CD14-positive monocyte (primary cell): Measurements from ENCODE around the gene TUT1. TPM values are rescaled to one million over a fixed set of nuclear protein-coding genes. Genes with fewer than 3 reads are reported as not detected.

Source experiments
- DNase-seq, 3 donors: peaks; one replicate each; pipeline ENCODE4 v3.0.0-alpha.2; 2011 to 2022
- H2AFZ ChIP-seq: 2 replicates; pipeline ENCODE4 v1.6.0; 2012; ENCODE audit warnings: mild to moderate bottlenecking, low read depth, low read length, inconsistent platforms; ENCODE audit not compliant: insufficient read depth, poor library complexity, severe bottlenecking
- H3K27ac ChIP-seq, 2 donors: 1 replicate in 1 of 2; 2 replicates in 1 of 2; pipeline ENCODE4 v1.5.1; 2012 to 2013; ENCODE audit warnings: low read length in 2 of 2, control low read depth in 1 of 2, inconsistent platforms in 1 of 2, low read depth in 1 of 2, mild to moderate bottlenecking in 1 of 2
- H3K27me3 ChIP-seq, 2 donors: one replicate each; pipeline versions ENCODE4 v1.6.0 to v1.6.1; 2011 to 2013; ENCODE audit warnings: low read length in 2 of 2; ENCODE audit not compliant: control insufficient read depth in 2 of 2, insufficient read depth in 2 of 2
- H3K36me3 ChIP-seq, 2 donors: replicated peaks in 1 of 2; 1 replicate in 1 of 2; 2 replicates in 1 of 2; pipeline versions ENCODE4 v1.5.1 to v1.6.1; 2012 to 2013; ENCODE audit warnings: low read length in 2 of 2, control low read depth in 1 of 2, inconsistent platforms in 1 of 2, mild to moderate bottlenecking in 1 of 2; ENCODE audit not compliant: insufficient read depth in 2 of 2, control insufficient read depth in 1 of 2
- H3K4me1 ChIP-seq, 2 donors: 1 replicate in 1 of 2; 2 replicates in 1 of 2; pipeline versions ENCODE4 v1.5.1 to v1.6.1; 2012 to 2013; ENCODE audit warnings: low read length in 2 of 2, control low read depth in 1 of 2, inconsistent platforms in 1 of 2, mild to moderate bottlenecking in 1 of 2, moderate library complexity in 1 of 2; ENCODE audit not compliant: insufficient read depth in 2 of 2, control insufficient read depth in 1 of 2
- H3K4me2 ChIP-seq: replicated peaks from 2 replicates; pipeline ENCODE3; 2012; ENCODE audit warnings: low read length, moderate library complexity, mild to moderate bottlenecking; ENCODE audit not compliant: poor library complexity, severe bottlenecking; ENCODE audit errors: extremely low read depth
- H3K4me3 ChIP-seq, 3 experiments: fragments of 200-600 bp in 1 of 3; sonication (generic) in 1 of 3; replicated peaks in 1 of 3; 1 replicate in 2 of 3; 2 replicates in 1 of 3; pipeline ENCODE4 v1.5.1; 2011 to 2013; ENCODE audit warnings: low read length in 3 of 3, mild to moderate bottlenecking in 3 of 3, control low read depth in 2 of 3, low read depth in 2 of 3, inconsistent platforms in 1 of 3, moderate library complexity in 1 of 3
- H3K79me2 ChIP-seq: 2 replicates; pipeline ENCODE4 v1.6.0; 2012; ENCODE audit warnings: mild to moderate bottlenecking, control low read depth, inconsistent platforms, low read length, moderate library complexity; ENCODE audit not compliant: insufficient read depth
- H3K9ac ChIP-seq: 2 replicates; pipeline ENCODE4 v1.6.0; 2017; ENCODE audit warnings: low read length, mild to moderate bottlenecking; ENCODE audit not compliant: insufficient read depth, poor library complexity, severe bottlenecking
- H3K9me3 ChIP-seq, 2 donors: replicated peaks in 1 of 2; 1 replicate in 1 of 2; 2 replicates in 1 of 2; pipeline versions ENCODE4 v1.5.1 to v1.6.1; 2012 to 2013; ENCODE audit warnings: low read length in 2 of 2, control low read depth in 1 of 2; ENCODE audit not compliant: control insufficient read depth in 1 of 2, insufficient read depth in 1 of 2
- H4K20me1 ChIP-seq: 2 replicates; pipeline ENCODE4 v1.6.0; 2012; ENCODE audit warnings: mild to moderate bottlenecking, low read length, control low read depth, moderate library complexity; ENCODE audit not compliant: insufficient read depth
- H3K27ac Mint-ChIP-seq, 7 donors: one replicate each; pipeline ENCODE4 v1.8.0; 2020; ENCODE audit warnings: mild to moderate bottlenecking in 7 of 7, mixed read lengths in 7 of 7, moderate library complexity in 6 of 7, inconsistent platforms in 2 of 7
- H3K27me3 Mint-ChIP-seq, 3 donors: one replicate each; pipeline ENCODE4 v1.8.0; 2021 to 2022; ENCODE audit warnings: low read depth in 3 of 3, mild to moderate bottlenecking in 3 of 3, mixed read lengths in 3 of 3, moderate library complexity in 3 of 3, inconsistent platforms in 1 of 3
- H3K36me3 Mint-ChIP-seq, 2 donors: one replicate each; pipeline ENCODE4 v1.8.0; 2020; ENCODE audit warnings: mixed read lengths in 2 of 2, inconsistent platforms in 1 of 2, mild to moderate bottlenecking in 1 of 2
- H3K4me1 Mint-ChIP-seq: one replicate; pipeline ENCODE4 v1.8.0; 2020; ENCODE audit warnings: mild to moderate bottlenecking, mixed read lengths
- H3K4me3 Mint-ChIP-seq, 2 donors: one replicate each; pipeline ENCODE4 v1.8.0; 2020; ENCODE audit warnings: mild to moderate bottlenecking in 2 of 2, mixed read lengths in 2 of 2, moderate library complexity in 1 of 2
- H3K9me3 Mint-ChIP-seq, 7 donors: one replicate each; pipeline ENCODE4 v1.8.0; 2020 to 2022; ENCODE audit warnings: mixed read lengths in 7 of 7, mild to moderate bottlenecking in 6 of 7, moderate library complexity in 6 of 7, inconsistent platforms in 2 of 7
- WGBS: methylation state at CpG from one replicate; pipeline ENCODE4 v1.1.5; 2013; ENCODE audit warnings: missing lambda C conversion rate; ENCODE audit not compliant: insufficient coverage; 5-methylcytosine and 5-hydroxymethylcytosine counted together
- intact Hi-C, 2 donors: fragments of 100-400 bp; cut with micrococcal nuclease; formaldehyde crosslinking; loops; one replicate each; pipeline versions ENCODE4 v1.15.0 to v1.15.1; 2023
- polyA plus RNA-seq, 3 donors: library from polyadenylated mRNA; depleted of rRNA in 1 of 3; unstranded in 2 of 3; stranded (reverse) in 1 of 3; fragments of 300-500 nt in 2 of 3; fragments of >200 nt in 1 of 3; fragmentation: Illumina TruSeq in 2 of 3; gene quantifications; 1 replicate in 2 of 3; 2 replicates in 1 of 3; pipeline ENCODE4 v1.2.3, GENCODE V29; 2012 to 2021
- TF ChIP-seq, protein P1 (sequence below): fragments of 200-600 bp; IDR thresholded peaks from one replicate; pipeline ENCODE4 v1.8.0; 2022; ENCODE audit warnings: antibody characterized with exemption, mild to moderate bottlenecking

Gene TUT1
- polyA plus RNA-seq, 3 donors, result 1.8 to 16.3 (median 2.1) TPM

- peak overlapping the region; percentile 94 for H3K4me2 ChIP-seq
- peaks cover 63 to 66% of the 10 kb centered on the region in 2 donors for H3K4me1 ChIP-seq
- H4K20me1 ChIP-seq, result peaks cover 100% of the 10 kb centered on the region
- 73% methylated on average over 6 of the region's 13 CpGs for WGBS
- peaks cover 0 to 6% (median 0%) of the 10 kb centered on the region in 3 donors for H3K27me3 Mint-ChIP-seq
- H3K9me3 Mint-ChIP-seq, result peaks cover 0 to 2% (median 0%) of the 10 kb centered on the region in 7 donors
- peak; percentile 54 to 70 (median 61) for DNase-seq
- H3K27ac Mint-ChIP-seq, result peak overlapping the region; percentile 75 to 100 (median 84)
- H3K79me2 ChIP-seq, result peaks cover 100% of the 10 kb centered on the region
- intact Hi-C loops, result no loop called here
- H3K4me1 Mint-ChIP-seq, result peaks cover 63% of the 10 kb centered on the region
- H3K27me3 ChIP-seq, result no peaks in the 10 kb centered on the region
- TF ChIP-seq, protein P1, sequence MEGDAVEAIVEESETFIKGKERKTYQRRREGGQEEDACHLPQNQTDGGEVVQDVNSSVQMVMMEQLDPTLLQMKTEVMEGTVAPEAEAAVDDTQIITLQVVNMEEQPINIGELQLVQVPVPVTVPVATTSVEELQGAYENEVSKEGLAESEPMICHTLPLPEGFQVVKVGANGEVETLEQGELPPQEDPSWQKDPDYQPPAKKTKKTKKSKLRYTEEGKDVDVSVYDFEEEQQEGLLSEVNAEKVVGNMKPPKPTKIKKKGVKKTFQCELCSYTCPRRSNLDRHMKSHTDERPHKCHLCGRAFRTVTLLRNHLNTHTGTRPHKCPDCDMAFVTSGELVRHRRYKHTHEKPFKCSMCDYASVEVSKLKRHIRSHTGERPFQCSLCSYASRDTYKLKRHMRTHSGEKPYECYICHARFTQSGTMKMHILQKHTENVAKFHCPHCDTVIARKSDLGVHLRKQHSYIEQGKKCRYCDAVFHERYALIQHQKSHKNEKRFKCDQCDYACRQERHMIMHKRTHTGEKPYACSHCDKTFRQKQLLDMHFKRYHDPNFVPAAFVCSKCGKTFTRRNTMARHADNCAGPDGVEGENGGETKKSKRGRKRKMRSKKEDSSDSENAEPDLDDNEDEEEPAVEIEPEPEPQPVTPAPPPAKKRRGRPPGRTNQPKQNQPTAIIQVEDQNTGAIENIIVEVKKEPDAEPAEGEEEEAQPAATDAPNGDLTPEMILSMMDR, result no peak
- H2AFZ ChIP-seq, result no peak overlapping the region
- H3K9ac ChIP-seq, result no peak overlapping the region
- H3K36me3 Mint-ChIP-seq, result peaks cover 30 to 66% of the 10 kb centered on the region in 2 donors
- no peaks in the 10 kb centered on the region for H3K9me3 ChIP-seq
- H3K4me3 ChIP-seq, result peak overlapping the region in 1 of 3 experiments; percentile 87
- no peak overlapping the region for H3K4me3 Mint-ChIP-seq
- peak overlapping the region; percentile 82 to 99 for H3K27ac ChIP-seq
- peaks cover 33% of the 10 kb centered on the region in 2 donors for H3K36me3 ChIP-seq
Observed at GRCh38 chr11:62539238-62539925, 51.9 kb downstream of the TUT1 start.

DNA sequence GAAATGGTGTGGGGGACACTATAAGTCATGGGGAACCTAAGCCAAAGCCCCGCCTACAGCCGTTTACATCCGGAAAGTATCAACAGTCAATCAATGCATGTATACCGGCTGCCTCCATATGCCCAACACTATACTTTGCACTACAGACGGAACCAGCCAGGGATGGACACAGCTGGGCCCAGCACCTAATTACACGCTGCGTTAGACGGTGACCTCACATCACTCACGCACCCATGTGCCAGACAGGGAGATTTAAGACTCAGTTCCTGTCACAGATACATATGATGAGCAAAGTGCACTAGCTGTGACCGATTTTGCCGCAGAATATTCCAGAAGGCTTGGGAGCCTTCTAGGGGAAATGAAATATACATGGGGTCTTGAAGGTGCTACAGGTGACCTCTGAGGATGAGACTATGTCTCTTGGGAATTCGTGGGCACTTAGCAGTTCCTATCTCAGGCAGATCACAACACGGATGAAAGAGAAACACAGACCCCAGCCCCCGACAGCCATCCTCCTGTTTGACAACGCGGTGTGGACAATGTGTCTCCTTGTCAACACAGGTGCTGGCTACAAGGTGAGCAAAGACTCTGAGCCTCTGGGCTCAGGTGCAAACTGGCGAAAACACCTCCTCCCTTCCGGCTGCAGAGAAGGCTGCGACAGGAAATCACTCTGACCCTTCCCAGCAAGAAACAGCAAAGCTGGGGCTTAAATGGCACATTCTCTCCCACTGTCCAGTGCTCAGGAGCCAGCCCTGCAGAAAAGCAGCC is 52.7 kb downstream of the TUT1 start:
- no peak overlapping the region for H3K9ac ChIP-seq
- intact Hi-C loops, result no loop called here
- Mint-ChIP-seq H3K9me3 (peaks cover 0 to 2% (median 0%) of the 10 kb centered on the region in 7 donors), H3K4me3 (no peak overlapping the region), H3K27ac (peak overlapping the region; percentile 72 to 93 (median 77)), H3K36me3 (peaks cover 36 to 66% of the 10 kb centered on the region in 2 donors), H3K27me3 (peaks cover 0 to 4% (median 0%) of the 10 kb centered on the region in 3 donors), H3K4me1 (peaks cover 56% of the 10 kb centered on the region)
- no peaks in the 10 kb centered on the region for H3K27me3 ChIP-seq
- H3K79me2 ChIP-seq, result peaks cover 100% of the 10 kb centered on the region
- TF ChIP-seq, protein P1, result no peak
- H3K9me3 ChIP-seq, result no peaks in the 10 kb centered on the region
- peak overlapping the region; percentile 22 to 99 for H3K27ac ChIP-seq
- no peak overlapping the region for H3K4me3 ChIP-seq
- H2AFZ ChIP-seq, result no peak overlapping the region
- H3K4me1 ChIP-seq, result peaks cover 56 to 59% of the 10 kb centered on the region in 2 donors
- H4K20me1 ChIP-seq, result peaks cover 100% of the 10 kb centered on the region
- peak overlapping the region; percentile 33 for H3K4me2 ChIP-seq
- DNase-seq, result no peak
- WGBS, result 92% methylated on average over 17 of the region's 19 CpGs
- peaks cover 40 to 41% of the 10 kb centered on the region in 2 donors for H3K36me3 ChIP-seq
